Osteoblast (primary cell): ENCODE data around the gene OR10K1. TPM values are rescaled to one million over a fixed set of nuclear protein-coding genes. Genes with fewer than 3 reads are reported as not detected.
"Not testable (repeated sequence)": the region's sequence is repeated elsewhere in the genome, so short reads cannot be mapped to it uniquely, and the experiment has no call there.

Experiments
- DNase-seq: peaks from one replicate; pipeline ENCODE4 v3.0.0; 2011; ENCODE audit warnings: low spot score, mixed read lengths; ENCODE audit not compliant: insufficient read length; ENCODE audit errors: missing footprints
- H2AFZ ChIP-seq: 2 replicates; pipeline ENCODE4 v1.6.0; 2011; ENCODE audit warnings: mild to moderate bottlenecking, low read length
- H3K27ac ChIP-seq: 2 replicates; pipeline ENCODE4 v1.5.1; 2011; ENCODE audit warnings: mild to moderate bottlenecking, low read depth, low read length, moderate library complexity
- H3K27me3 ChIP-seq: 2 replicates; pipeline ENCODE4 v1.6.0; 2012; ENCODE audit warnings: mild to moderate bottlenecking, control low read depth, inconsistent platforms, low read length, moderate library complexity; ENCODE audit not compliant: insufficient read depth
- H3K36me3 ChIP-seq: 2 replicates; pipeline ENCODE4 v1.5.1; 2011; ENCODE audit warnings: mild to moderate bottlenecking, low read length, control low read depth, moderate library complexity; ENCODE audit not compliant: insufficient read depth
- H3K4me1 ChIP-seq: 2 replicates; pipeline ENCODE4 v1.5.1; 2011; ENCODE audit warnings: mild to moderate bottlenecking, low read length, control low read depth, moderate library complexity; ENCODE audit not compliant: insufficient read depth
- H3K4me2 ChIP-seq: 2 replicates; pipeline ENCODE4 v1.6.0; 2011; ENCODE audit warnings: mild to moderate bottlenecking, low read length; ENCODE audit not compliant: insufficient read depth
- H3K4me3 ChIP-seq: fragments of 200-600 bp; sonication (generic); 3 replicates; pipeline ENCODE4 v1.5.1; 2012; ENCODE audit warnings: mild to moderate bottlenecking, low read length, inconsistent platforms; ENCODE audit not compliant: insufficient read depth
- H3K79me2 ChIP-seq: 2 replicates; pipeline ENCODE4 v1.6.0; 2012; ENCODE audit warnings: mild to moderate bottlenecking, low read length, control low read depth, inconsistent platforms; ENCODE audit not compliant: insufficient read depth
- H3K9me3 ChIP-seq: 2 replicates; pipeline ENCODE4 v1.5.1; 2011; ENCODE audit warnings: low read depth, low read length, control low read depth
- H4K20me1 ChIP-seq: 2 replicates; pipeline ENCODE4 v1.6.0; 2012; ENCODE audit warnings: mild to moderate bottlenecking, low read length, control low read depth; ENCODE audit not compliant: insufficient read depth
- total RNA-seq: library from RNA; depleted of rRNA; stranded (reverse); fragments of >200 nt; gene quantifications from 2 replicates; pipeline ENCODE4 v1.2.3, GENCODE V29; 2012
- TF ChIP-seq, protein P1 (sequence below): IDR thresholded peaks from 2 replicates; pipeline ENCODE4 v1.5.1; 2011; ENCODE audit warnings: mild to moderate bottlenecking, low read depth, low read length, moderate library complexity; ENCODE audit errors: extremely low read depth

OR10K1 gene
- total RNA-seq, 1 donor, result not detected

DNA sequence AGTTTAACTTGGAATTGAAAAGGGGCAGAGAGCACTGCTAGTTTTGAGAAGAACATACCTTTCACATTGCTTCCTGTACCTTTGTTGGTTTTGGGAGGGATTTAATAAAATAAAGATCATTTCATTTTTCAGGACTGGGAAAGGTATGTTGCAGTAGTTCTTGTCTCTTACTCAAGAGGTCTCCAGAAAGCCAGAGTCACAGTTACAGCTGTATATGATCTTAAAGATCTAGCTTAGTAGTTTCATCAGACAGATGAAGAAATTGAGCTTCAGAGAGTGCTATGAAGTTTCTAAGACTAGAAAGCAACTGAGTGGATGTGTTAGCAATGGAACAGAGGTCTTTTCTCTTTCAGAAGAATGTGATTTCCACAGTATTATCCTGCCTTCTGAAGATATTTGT, 36.6 kb upstream of the OR10K1 start:
- Histone ChIP-seq H3K79me2 (no peaks in the 10 kb centered on the region), H2AFZ (no peak overlapping the region), H3K9me3 (peaks cover 3% of the 10 kb centered on the region), H3K27ac (no peak overlapping the region), H3K4me2 (no peak overlapping the region), H3K4me3 (no peak overlapping the region), H3K27me3 (no peaks in the 10 kb centered on the region), H4K20me1 (no peaks in the 10 kb centered on the region), H3K36me3 (no peaks in the 10 kb centered on the region), H3K4me1 (no peaks in the 10 kb centered on the region)
- no peak for DNase-seq
- TF ChIP-seq, protein P1, sequence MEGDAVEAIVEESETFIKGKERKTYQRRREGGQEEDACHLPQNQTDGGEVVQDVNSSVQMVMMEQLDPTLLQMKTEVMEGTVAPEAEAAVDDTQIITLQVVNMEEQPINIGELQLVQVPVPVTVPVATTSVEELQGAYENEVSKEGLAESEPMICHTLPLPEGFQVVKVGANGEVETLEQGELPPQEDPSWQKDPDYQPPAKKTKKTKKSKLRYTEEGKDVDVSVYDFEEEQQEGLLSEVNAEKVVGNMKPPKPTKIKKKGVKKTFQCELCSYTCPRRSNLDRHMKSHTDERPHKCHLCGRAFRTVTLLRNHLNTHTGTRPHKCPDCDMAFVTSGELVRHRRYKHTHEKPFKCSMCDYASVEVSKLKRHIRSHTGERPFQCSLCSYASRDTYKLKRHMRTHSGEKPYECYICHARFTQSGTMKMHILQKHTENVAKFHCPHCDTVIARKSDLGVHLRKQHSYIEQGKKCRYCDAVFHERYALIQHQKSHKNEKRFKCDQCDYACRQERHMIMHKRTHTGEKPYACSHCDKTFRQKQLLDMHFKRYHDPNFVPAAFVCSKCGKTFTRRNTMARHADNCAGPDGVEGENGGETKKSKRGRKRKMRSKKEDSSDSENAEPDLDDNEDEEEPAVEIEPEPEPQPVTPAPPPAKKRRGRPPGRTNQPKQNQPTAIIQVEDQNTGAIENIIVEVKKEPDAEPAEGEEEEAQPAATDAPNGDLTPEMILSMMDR, result no peak

DNA sequence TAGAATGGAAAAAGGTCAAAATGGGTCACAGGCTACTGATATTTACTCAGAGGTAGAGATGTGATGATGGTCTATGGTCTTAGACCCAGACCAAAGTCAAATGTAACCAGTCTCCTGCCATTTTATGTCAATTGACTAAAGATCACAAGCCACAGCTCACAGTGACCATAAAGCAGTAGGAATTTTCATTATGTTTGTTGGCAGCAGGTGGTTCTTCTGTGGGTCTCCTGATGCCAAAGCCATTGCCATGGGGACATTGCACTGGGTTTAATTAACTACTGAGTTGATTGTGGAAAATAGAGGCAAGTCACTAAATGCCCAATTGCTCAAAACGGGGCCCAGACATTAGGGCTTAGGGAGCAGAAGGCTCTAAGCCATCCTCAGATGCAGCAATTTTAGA, 35.5 kb upstream of the OR10K1 start, which contains the start of gene OR10K2:
Gene OR10K2 (minus strand): TSS at position 101 of the 400 bp plus-strand sequence. CDS start 5,371 bp downstream, outside the sequence.
- Histone ChIP-seq H3K4me1 (no peaks in the 10 kb centered on the region), H2AFZ (no peak within 1 kb of the TSS), H3K27me3 (no peaks in the 10 kb centered on the region), H3K27ac (no peak within 1 kb of the TSS), H3K9me3 (peaks cover 3% of the 10 kb centered on the region), H3K36me3 (no peaks in the 10 kb centered on the region), H3K4me3 (no peak within 1 kb of the TSS), H3K79me2 (no peaks in the 10 kb centered on the region), H3K4me2 (no peak within 1 kb of the TSS), H4K20me1 (no peaks in the 10 kb centered on the region)
- TF ChIP-seq, protein P1, result no peak
- DNase-seq, result no peak

DNA sequence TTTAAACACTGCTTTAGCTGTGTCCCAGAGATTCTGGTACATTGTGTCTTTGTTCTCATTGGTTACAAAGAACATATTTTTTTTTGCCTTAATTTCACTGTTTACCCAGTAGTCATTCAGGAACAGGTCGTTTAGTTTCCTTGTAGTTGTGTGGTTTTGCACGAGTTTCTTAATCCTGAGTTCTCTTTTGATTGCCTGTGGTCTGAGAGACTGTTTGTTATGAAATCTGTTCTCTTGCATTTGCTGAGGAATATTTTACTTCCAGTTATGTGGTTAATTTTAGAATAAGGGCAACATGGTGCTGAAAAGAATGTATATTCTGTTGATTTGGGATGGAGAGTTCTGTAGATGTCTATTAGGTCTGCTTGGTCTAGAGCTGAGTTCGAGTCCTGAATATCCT, 31.5 kb upstream of the OR10K1 start:
- not testable (repeated sequence) for H3K4me3 ChIP-seq, H3K9me3 ChIP-seq, H3K36me3 ChIP-seq, H3K27ac ChIP-seq, H3K27me3 ChIP-seq, H4K20me1 ChIP-seq, H3K4me1 ChIP-seq, H3K4me2 ChIP-seq, H2AFZ ChIP-seq, DNase-seq, H3K79me2 ChIP-seq

DNA sequence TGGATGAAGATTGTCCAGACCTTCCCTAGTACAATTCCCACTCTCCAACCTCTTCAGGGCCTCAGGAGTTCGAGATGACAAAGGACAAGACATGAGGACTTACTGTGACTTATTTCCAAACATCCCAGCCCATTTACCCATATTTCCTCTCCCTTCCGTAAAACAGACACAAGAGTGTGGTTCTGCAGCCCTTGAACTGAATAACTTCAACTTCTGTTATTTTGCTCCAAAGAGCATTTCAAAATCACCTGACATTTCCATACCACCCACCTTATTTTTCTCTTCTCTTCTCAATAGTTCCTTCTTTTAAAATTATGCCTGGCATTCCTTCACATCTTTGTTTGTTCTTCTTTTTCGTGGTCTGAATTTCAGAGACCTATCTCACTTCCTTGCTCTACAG, 26.9 kb upstream of the OR10K1 start:
- Histone ChIP-seq H3K36me3 (no peaks in the 10 kb centered on the region), H3K79me2 (no peaks in the 10 kb centered on the region), H3K27ac (no peak overlapping the region), H4K20me1 (no peaks in the 10 kb centered on the region), H3K4me2 (no peak overlapping the region), H3K27me3 (no peaks in the 10 kb centered on the region), H2AFZ (no peak overlapping the region), H3K4me3 (no peak overlapping the region), H3K4me1 (no peaks in the 10 kb centered on the region), H3K9me3 (no peaks in the 10 kb centered on the region)
- TF ChIP-seq, protein P1, result no peak
- DNase-seq, result no peak
